ENCODE data around the gene PRRG3.
"Not testable (repeated sequence)": the region's sequence is repeated elsewhere in the genome, so short reads cannot be mapped to it uniquely, and the experiment has no call there.

The PRRG3 gene

GRCh38 chrX:151694661-151695582, at the start of gene PRRG3:
TSS of gene PRRG3 (plus strand) at chrX:151695458. CDS start at chrX:151698815, 3,357 bp downstream.
- no peak for DNase-seq

- DNase-seq = no peak
Measured at GRCh38 chrX:151675121-151675746, 20.0 kb upstream of the PRRG3 start.

GRCh38 chrX:151676196-151676595, 19.1 kb upstream of the PRRG3 start:
- DNase-seq = no peak

DNA sequence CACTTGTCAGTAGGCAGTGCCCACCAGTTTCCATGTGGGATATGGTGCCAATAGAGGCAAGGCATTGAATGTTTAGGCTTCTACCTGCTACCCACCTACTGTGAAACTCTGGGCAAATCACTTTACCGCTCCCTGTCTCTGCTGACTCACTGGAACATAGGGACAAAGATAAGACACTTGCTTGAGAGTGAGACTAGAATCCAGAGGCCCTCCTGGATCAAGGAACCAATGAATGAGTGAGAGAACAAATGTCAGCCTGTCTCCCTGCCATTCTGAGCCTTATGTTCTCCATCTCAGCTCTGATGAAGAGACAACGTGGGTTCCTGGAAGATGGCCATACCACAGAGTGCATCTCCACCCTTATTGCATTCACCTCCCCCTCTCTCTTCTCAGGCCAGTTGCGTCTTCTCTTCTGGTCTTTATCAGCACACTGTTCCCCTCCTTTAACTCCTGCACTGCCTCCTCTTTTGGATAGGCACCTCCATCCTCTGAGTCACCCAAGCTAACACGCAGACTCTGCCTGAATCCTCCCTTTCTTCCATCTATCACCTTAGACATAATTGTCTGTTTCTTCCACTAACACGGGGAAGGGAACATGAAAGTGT, 15.4 kb upstream of the PRRG3 start:
- no peak for DNase-seq

GRCh38 chrX:151680805-151681204, 14.5 kb upstream of the PRRG3 start:
- no peak for DNase-seq

- no peak for DNase-seq
Measured at GRCh38 chrX:151687635-151688034, 7.6 kb upstream of the PRRG3 start.

GRCh38 chrX:151688695-151689094, 6.6 kb upstream of the PRRG3 start:
- DNase-seq = no peak

DNA sequence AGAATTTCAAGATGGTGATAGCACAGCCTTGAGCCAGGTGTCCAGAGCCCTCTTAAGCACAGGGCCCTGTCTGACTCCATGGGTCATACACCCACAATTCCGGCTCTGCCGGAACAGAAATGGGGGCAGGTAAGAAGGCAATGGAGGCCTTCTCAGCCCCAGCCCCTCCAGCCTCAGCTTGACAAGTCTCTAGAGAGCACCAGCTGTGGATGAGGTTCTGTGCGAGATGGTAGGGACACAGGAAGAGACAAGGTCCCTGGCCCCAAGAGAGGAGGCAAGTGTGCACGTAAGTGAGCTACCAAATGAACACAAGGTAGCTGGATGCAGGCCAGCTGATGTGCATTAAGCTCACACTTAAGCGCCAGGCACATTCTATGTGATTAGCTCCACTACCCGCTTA, 2.4 kb upstream of the PRRG3 start:
- no peak for DNase-seq

- no peak for DNase-seq
Measured at GRCh38 chrX:151694121-151694520, 1.1 kb upstream of the PRRG3 start.

DNA sequence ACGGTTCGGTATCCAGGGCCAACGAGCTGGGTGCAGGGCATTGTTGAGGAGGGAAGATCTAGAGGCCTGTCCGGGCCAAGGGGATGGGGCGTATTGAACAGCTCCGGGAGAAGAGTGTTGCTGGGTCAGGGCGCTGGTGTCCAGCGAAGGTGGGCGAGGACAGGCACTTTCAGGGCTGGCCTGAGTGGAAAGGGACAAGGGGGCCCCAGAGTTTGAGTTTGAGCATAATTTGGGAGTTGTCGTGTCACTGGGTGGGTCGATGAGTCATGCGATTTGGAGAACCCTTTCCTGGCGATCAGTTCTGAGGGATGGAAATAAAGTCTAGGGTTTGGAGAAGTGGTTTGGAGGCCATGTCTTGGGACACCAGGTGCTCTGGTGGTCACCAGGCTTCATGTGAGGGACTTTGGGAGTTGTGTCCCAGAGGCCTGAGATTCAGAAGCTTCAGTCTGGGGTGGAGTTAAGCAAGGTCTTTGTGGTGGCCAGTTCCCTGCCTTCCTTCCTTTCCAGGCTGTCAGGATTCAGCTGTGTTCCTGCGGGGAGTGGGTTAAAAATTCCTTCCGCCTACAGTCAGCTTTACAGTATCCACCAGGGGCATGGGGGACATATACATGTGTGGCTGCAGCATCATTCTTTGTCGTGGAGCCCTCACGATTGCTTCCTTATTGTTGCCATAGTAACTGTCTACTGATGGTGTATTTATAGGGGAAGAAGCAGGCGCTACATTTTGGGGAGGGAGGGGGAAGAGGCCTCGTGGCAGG, 504 bp downstream of the PRRG3 start:
- DNase-seq = no peak

GRCh38 chrX:151697082-151697481, 1.8 kb downstream of the PRRG3 start:
- not testable (repeated sequence) for DNase-seq

DNA sequence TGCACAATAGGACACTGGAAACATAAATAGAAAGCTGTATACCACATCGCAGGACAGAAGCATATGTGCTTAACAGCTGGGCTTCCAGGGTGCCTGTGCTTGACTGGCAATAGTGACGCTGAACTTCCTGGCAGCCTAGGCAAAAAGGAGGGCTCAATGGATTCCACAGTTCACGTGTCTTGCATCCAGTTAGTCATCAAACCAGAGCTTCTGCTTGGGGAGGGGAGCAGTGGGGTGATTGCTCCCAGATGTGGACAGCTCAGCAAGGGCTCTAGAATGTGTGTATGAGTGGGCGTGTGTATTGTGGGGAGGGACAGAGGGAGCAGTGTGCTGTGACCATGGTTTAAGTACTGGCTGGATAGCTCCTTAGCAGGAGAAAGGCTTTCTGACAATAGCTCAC, 2.3 kb downstream of the PRRG3 start:
- no peak for DNase-seq

- no peak for DNase-seq
Measured at GRCh38 chrX:151698485-151698884, 3.2 kb downstream of the PRRG3 start.

DNA sequence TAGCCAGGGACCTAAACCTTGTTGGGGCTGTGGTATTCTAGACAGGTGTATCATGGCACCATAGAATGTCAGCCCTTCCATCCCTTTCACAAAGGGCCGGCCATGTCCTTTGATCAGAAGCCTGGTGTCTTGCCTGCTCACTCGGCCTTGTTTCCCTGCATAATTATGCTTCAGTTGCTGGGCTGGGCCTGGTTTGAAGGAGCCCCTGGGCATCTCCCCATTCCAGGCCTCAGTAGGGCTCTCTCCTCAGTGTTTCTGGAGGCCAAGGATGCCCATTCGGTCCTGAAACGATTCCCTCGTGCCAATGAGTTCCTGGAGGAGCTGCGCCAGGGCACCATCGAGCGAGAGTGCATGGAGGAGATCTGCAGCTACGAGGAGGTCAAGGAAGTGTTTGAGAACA, 4.5 kb downstream of the PRRG3 start:
- DNase-seq = no peak

DNA sequence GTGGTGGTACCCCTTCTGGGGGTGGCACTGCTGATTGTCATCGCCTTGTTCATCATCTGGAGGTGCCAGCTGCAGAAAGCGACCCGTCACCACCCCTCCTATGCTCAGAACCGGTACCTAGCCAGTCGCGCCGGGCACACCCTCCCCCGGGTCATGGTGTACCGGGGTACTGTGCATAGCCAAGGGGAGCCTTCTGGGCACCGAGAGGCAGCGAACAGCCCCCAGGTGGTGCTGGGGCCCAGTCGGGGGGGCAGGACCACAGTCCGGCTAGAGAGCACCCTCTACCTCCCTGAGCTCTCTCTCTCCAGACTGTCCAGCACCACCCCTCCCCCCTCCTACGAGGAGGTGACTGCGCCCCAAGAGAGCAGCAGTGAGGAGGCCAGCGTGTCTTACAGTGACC, 5.3 kb downstream of the PRRG3 start:
- DNase-seq = no peak

DNA sequence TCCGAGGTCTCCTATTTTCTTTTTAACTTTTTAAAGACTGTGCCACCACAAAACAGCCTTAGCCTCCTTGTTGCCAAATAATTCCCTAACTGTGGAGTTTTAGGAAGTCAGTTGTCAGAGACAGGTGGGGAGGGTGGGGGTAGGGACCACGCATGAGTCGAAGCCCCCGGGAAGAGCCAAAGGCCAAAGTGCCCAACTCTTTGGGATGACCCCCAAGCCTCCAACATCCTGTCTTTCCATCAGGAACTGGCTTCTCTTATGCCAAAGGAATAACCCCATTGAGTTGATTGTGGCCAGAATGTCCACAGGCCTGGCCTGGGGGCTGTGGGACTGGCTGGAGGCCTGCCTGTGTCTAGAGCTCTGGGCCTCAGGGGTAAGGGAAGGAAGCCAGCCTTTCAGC, 5.8 kb downstream of the PRRG3 start:
- DNase-seq = no peak

GRCh38 chrX:151701531-151701930, 6.3 kb downstream of the PRRG3 start:
- no peak for DNase-seq

- no peak for DNase-seq
Measured at GRCh38 chrX:151702026-151702714, 6.9 kb downstream of the PRRG3 start.

DNA sequence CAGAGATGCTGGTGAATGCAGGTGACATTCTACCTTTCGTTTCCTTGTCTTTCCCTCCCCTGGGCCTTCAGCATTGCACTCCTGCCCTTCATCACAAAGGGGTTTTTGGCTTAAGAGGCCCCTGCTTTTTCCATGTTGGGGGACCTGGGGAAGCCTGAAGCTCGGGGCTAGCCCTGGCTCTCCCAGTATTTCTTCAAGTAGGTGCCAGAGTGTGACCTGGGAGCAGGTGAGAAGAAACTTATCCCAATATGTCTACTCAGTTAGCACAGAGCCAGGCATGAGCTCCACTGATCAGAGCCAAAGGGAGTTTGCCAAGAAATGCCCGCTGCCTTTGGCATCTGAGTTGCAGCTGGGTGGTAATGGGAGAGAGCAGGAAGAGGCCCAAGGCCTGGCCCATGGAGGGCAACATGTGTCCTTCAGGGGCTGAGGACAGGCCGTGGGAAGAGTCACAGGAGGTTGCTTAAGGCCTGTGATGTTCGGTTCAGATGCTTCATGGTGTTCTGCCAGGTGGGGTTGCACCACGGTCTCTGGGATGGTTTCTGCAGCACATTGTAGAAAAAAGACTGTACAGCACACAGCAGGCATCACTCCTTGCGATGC, 7.6 kb downstream of the PRRG3 start:
- DNase-seq = no peak

- no peak for DNase-seq
Measured at GRCh38 chrX:151703487-151703886, 8.2 kb downstream of the PRRG3 start.

- no peak for DNase-seq
Measured at GRCh38 chrX:151704041-151704663, 8.9 kb downstream of the PRRG3 start.

- DNase-seq = no peak
Measured at GRCh38 chrX:151708821-151709220, 13.6 kb downstream of the PRRG3 start.

Measured in NCI-H2081 treated with DMSO at 0.1 percent for 48 hours (cell line).